B cell (primary cell): ENCODE results near the gene ZNF331. TPM values are rescaled to one million over a fixed set of nuclear protein-coding genes. Genes with fewer than 3 reads are reported as not detected.

ENCODE experiments used
- ATAC-seq: fragments of 200-7000 bp; cut with Tn5 transposase; one replicate; pipeline ENCODE4 v1.10.0; 2021; ENCODE audit warnings: low read depth, mild to moderate bottlenecking, moderate number of reproducible peaks, moderate library complexity
- CTCF ChIA-PET: fragments of 350-600 bp; sonication (Branson Sonifier 250); formaldehyde crosslinking; loops from one replicate; lab custom pipeline; 2021; ENCODE audit warnings: antibody characterized with exemption, inconsistent platforms; lab: Charles Lee
- POLR2A ChIA-PET: fragments of 350-600 bp; sonication (Branson Sonifier 250); formaldehyde crosslinking; loops from one replicate; lab custom pipeline; 2021; ENCODE audit warnings: antibody characterized with exemption; lab: Charles Lee
- DNase-seq: peaks from one replicate; pipeline ENCODE4 v3.0.0; 2013
- H2AFZ ChIP-seq: 2 replicates; pipeline ENCODE4 v1.6.1; 2012; ENCODE audit warnings: mild to moderate bottlenecking, low read depth, low read length; ENCODE audit not compliant: insufficient read depth, poor library complexity, severe bottlenecking
- H3K27ac ChIP-seq, 2 donors: 1 replicate in 1 of 2; 2 replicates in 1 of 2; pipeline ENCODE4 v1.5.1; 2012 to 2013; ENCODE audit warnings: low read length in 2 of 2, mild to moderate bottlenecking in 2 of 2, moderate library complexity in 1 of 2
- H3K27me3 ChIP-seq, 4 experiments: fragments of 200-600 bp in 1 of 4; sonication (generic) in 1 of 4; replicated peaks in 1 of 4; 1 replicate in 2 of 4; 2 replicates in 2 of 4; pipeline versions ENCODE4 v1.6.1 to v1.7.0; 2013 to 2016; ENCODE audit warnings: low read length in 3 of 4, mild to moderate bottlenecking in 2 of 4, mixed read lengths in 1 of 4, moderate library complexity in 1 of 4; ENCODE audit not compliant: insufficient read depth in 4 of 4, control insufficient read depth in 3 of 4; ENCODE audit errors: control extremely low read depth in 1 of 4
- H3K36me3 ChIP-seq, 2 experiments: replicated peaks in 1 of 2; 1 replicate in 1 of 2; 2 replicates in 1 of 2; pipeline versions ENCODE4 v1.6.1 to v1.7.1; 2013; ENCODE audit warnings: low read length in 1 of 2; ENCODE audit not compliant: insufficient read depth in 2 of 2, control insufficient read depth in 1 of 2; ENCODE audit errors: control extremely low read depth in 1 of 2, extremely low read depth in 1 of 2
- H3K4me1 ChIP-seq, 2 donors: fragments of 200-600 bp in 1 of 2; sonication (generic) in 1 of 2; 1 replicate in 1 of 2; 2 replicates in 1 of 2; pipeline versions ENCODE4 v1.5.1 to v1.6.1; 2013 to 2017; ENCODE audit warnings: low read length in 2 of 2; ENCODE audit not compliant: control insufficient read depth in 2 of 2, insufficient read depth in 2 of 2
- H3K4me2 ChIP-seq: replicated peaks from 2 replicates; pipeline ENCODE3; 2012; ENCODE audit warnings: mild to moderate bottlenecking, low read depth, low read length; ENCODE audit not compliant: poor library complexity, severe bottlenecking
- H3K4me3 ChIP-seq, 5 experiments: fragments of 200-600 bp in 1 of 5; sonication (generic) in 1 of 5; 1 replicate in 3 of 5; 2 replicates in 2 of 5; pipeline versions ENCODE4 v1.5.1 to v1.7.0; 2011 to 2016; ENCODE audit warnings: low read length in 4 of 5, mild to moderate bottlenecking in 4 of 5, low read depth in 2 of 5, control low read depth in 1 of 5, moderate library complexity in 1 of 5; ENCODE audit not compliant: insufficient read depth in 1 of 5; ENCODE audit errors: control extremely low read depth in 1 of 5, extremely low read depth in 1 of 5
- H3K79me2 ChIP-seq: fragments of 200-600 bp; sonication (generic); one replicate; pipeline ENCODE4 v1.6.0; 2016; ENCODE audit warnings: low read length; ENCODE audit not compliant: control insufficient read depth, insufficient read depth
- H3K9ac ChIP-seq: fragments of 200-600 bp; sonication (generic); 2 replicates; pipeline ENCODE4 v1.6.1; 2017; ENCODE audit warnings: mild to moderate bottlenecking, low read length, moderate library complexity
- H3K9me3 ChIP-seq, 3 donors: one replicate each; pipeline versions ENCODE4 v1.6.1 to v1.7.1; 2013; ENCODE audit warnings: low read length in 2 of 3; ENCODE audit not compliant: control insufficient read depth in 2 of 3, insufficient read depth in 1 of 3; ENCODE audit errors: control extremely low read depth in 1 of 3
- H4K20me1 ChIP-seq: 2 replicates; pipeline ENCODE4 v1.6.0; 2012; ENCODE audit warnings: mild to moderate bottlenecking, low read length; ENCODE audit not compliant: insufficient read depth, control insufficient read depth, poor library complexity, severe bottlenecking
- H3K27ac Mint-ChIP-seq: one replicate; pipeline ENCODE4 v1.8.0; 2021; ENCODE audit warnings: mixed read lengths
- H3K27me3 Mint-ChIP-seq: one replicate; pipeline ENCODE4 v1.8.0; 2021; ENCODE audit warnings: mixed read lengths
- H3K4me1 Mint-ChIP-seq: one replicate; pipeline ENCODE4 v1.8.0; 2021; ENCODE audit warnings: mixed read lengths
- H3K4me3 Mint-ChIP-seq: one replicate; pipeline ENCODE4 v1.8.0; 2021; ENCODE audit warnings: mixed read lengths
- H3K9me3 Mint-ChIP-seq: one replicate; pipeline ENCODE4 v1.8.0; 2022; ENCODE audit warnings: mixed read lengths; ENCODE audit not compliant: insufficient read depth
- EZH2 ChIP-seq: IDR thresholded peaks from 2 replicates; pipeline ENCODE4 v1.6.1; 2012; ENCODE audit warnings: borderline replicate concordance, low read depth, mild to moderate bottlenecking, moderate library complexity, low read length; ENCODE audit not compliant: insufficient read depth, poor library complexity, severe bottlenecking
- WGBS: methylation state at CpG from one replicate; pipeline ENCODE4 v1.1.5; 2013; ENCODE audit warnings: missing lambda C conversion rate; ENCODE audit not compliant: insufficient coverage; 5-methylcytosine and 5-hydroxymethylcytosine counted together
- intact Hi-C: fragments of 100-400 bp; cut with micrococcal nuclease; formaldehyde crosslinking; loops from one replicate; pipeline ENCODE4 v1.10.0; 2022
- polyA plus RNA-seq: library from polyadenylated mRNA; depleted of rRNA; stranded (reverse); fragments of >200 nt; gene quantifications from 2 replicates; pipeline ENCODE4 v1.2.3, GENCODE V29; 2012
- total RNA-seq, 2 donors: library from RNA; stranded (reverse); fragments of 120-200 nt in 1 of 2; gene quantifications; 1 replicate in 1 of 2; 2 replicates in 1 of 2; pipeline versions ENCODE4 v1.2.3 to v1.2.4, GENCODE V29; 2013 to 2022
- TF ChIP-seq, protein P1 (sequence below): fragments of 200-600 bp; IDR thresholded peaks from one replicate; pipeline ENCODE4 v1.8.0; 2022; ENCODE audit warnings: antibody characterized with exemption, mild to moderate bottlenecking

ZNF331 gene
- total and polyA plus RNA-seq, 2 donors (not counting 1 experiment from before 2014, with no cell fraction given): 21.6 to 60.1 TPM

DNA sequence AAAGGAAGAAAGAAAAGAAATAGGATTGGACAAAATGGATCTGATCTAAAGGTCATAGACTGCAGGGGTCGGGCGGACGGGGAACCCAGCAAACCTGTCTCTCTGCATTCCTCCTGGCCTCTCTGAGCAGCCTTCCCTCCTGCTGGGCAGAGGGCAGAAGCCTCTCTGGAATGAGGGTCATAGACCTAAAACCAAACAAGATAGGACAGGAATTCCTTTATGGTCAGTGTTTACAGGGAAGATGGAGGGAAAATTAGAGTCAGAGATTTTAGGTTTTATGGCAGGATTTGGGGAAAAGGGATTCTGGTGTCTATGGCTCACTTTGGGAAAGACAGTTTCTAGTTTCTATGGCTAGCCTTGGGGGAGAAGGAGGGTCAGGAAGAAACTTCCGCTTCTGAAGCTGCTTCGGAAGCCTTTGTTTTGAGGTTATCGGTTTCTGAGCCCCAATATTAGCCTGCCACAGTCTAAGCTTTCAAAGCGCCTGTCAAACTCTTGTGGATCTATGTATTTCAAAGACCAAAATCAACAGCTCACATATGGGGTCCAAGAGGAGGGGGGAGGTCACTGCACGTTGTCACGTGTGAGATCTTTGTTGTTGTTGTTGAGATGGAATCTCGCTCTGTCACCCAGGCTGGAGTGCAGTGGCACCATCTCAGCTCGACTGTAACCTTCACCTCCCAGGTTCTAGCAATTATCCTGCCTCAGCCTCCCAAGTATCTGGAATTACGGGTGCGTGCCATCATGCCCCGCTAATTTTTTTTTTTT lies 75.0 kb downstream of the ZNF331 start:
- Mint-ChIP-seq H3K27me3 (no peaks in the 10 kb centered on the region), H3K27ac (no peak overlapping the region), H3K4me1 (no peaks in the 10 kb centered on the region), H3K4me3 (no peak overlapping the region), H3K9me3 (peaks cover 3% of the 10 kb centered on the region)
- TF ChIP-seq, protein P1, sequence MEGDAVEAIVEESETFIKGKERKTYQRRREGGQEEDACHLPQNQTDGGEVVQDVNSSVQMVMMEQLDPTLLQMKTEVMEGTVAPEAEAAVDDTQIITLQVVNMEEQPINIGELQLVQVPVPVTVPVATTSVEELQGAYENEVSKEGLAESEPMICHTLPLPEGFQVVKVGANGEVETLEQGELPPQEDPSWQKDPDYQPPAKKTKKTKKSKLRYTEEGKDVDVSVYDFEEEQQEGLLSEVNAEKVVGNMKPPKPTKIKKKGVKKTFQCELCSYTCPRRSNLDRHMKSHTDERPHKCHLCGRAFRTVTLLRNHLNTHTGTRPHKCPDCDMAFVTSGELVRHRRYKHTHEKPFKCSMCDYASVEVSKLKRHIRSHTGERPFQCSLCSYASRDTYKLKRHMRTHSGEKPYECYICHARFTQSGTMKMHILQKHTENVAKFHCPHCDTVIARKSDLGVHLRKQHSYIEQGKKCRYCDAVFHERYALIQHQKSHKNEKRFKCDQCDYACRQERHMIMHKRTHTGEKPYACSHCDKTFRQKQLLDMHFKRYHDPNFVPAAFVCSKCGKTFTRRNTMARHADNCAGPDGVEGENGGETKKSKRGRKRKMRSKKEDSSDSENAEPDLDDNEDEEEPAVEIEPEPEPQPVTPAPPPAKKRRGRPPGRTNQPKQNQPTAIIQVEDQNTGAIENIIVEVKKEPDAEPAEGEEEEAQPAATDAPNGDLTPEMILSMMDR: no peak
- no peak for TF ChIP-seq EZH2
- Histone ChIP-seq H3K79me2 (no peaks in the 10 kb centered on the region), H3K9ac (no peak overlapping the region), H3K27ac (no peak overlapping the region), H4K20me1 (no peaks in the 10 kb centered on the region), H2AFZ (no peak overlapping the region), H3K9me3 (peaks cover 0 to 20% (median 0%) of the 10 kb centered on the region in 3 donors), H3K4me1 (no peaks in the 10 kb centered on the region), H3K4me2 (no peak overlapping the region), H3K27me3 (no peaks in the 10 kb centered on the region), H3K36me3 (no peaks in the 10 kb centered on the region), H3K4me3 (no peak overlapping the region)
- DNase-seq: no peak
- no peak for ATAC-seq
- intact Hi-C loops: no loop called here
- CTCF ChIA-PET: no interaction called here
- POLR2A ChIA-PET: no interaction called here
- 90% methylated on average over 3 of the region's 14 CpGs for WGBS

DNA sequence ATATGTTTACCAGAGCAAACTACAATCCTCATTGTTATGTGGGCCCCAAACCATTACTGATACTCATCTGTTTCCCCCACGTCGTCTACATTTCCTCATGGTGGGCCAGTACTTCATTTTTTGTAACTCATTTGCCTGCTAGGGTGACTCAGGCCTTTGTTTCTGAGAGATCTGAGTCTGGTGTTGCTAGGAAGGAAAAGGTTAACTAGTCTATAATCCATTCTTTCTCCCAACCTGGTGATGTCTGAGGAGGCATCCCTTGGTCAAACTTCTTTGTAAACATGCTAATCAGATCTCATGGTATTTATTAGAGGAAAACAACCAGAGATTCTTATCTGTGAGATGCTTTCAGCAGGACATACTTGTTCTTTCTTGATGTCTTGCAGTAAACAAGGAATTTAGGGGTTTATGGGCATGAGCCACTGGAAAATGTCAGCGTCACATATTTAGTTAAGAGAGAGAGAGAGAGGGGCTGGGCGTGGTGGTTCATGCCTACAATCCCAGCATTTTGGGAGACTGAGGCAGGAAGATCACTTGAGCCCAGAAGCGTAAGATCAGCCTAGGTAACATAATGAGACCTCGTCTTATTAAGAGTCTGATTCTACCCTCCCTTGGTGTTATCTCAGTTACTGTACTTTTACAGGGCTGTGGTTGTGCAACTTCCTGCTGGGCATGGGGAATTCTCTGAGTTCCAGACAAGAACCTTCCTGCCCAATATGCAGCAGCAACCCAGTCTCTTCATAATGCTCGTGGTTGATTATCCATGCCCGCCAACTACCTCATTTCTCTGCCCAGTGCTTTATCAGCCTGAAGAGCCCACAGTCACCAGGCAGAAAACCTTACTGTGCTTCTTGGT lies 84.2 kb downstream of the ZNF331 start:
- Histone ChIP-seq H3K79me2 (no peaks in the 10 kb centered on the region), H3K4me3 (no peak overlapping the region), H3K9ac (no peak overlapping the region), H3K27me3 (no peaks in the 10 kb centered on the region), H3K27ac (no peak overlapping the region), H2AFZ (no peak overlapping the region), H3K9me3 (no peaks in the 10 kb centered on the region), H3K36me3 (no peaks in the 10 kb centered on the region), H4K20me1 (no peaks in the 10 kb centered on the region), H3K4me2 (no peak overlapping the region), H3K4me1 (no peaks in the 10 kb centered on the region)
- TF ChIP-seq EZH2: no peak
- TF ChIP-seq, protein P1: no peak
- ATAC-seq (no peak), DNase-seq (no peak)
- no peaks in the 10 kb centered on the region for H3K9me3 Mint-ChIP-seq
- 18% methylated on average over 4 of the region's 8 CpGs for WGBS
- ChIA-PET POLR2A (no interaction called here), CTCF (no interaction called here)
- no peaks in the 10 kb centered on the region for H3K27me3 Mint-ChIP-seq
- H3K27ac Mint-ChIP-seq: no peak overlapping the region
- H3K4me1 Mint-ChIP-seq: no peaks in the 10 kb centered on the region
- H3K4me3 Mint-ChIP-seq: no peak overlapping the region
- intact Hi-C loops: no loop called here
